Parathyroid adenoma (tissue), 2 donors: ENCODE measurements around the gene DNAJC7.

ENCODE experiments used
- H2AFZ ChIP-seq: fragments of 300-600 bp; sonication (generic); one replicate; pipeline ENCODE4 v1.7.0; 2017; ENCODE audit warnings: antibody characterized with exemption, mild to moderate bottlenecking
- H3K27ac ChIP-seq: fragments of 300-600 bp; sonication (generic); one replicate; pipeline ENCODE4 v1.7.0; 2017
- H3K27me3 ChIP-seq: fragments of 300-600 bp; sonication (generic); one replicate; pipeline ENCODE4 v1.7.0; 2017; ENCODE audit warnings: low read length; ENCODE audit not compliant: control insufficient read depth, insufficient read depth
- H3K36me3 ChIP-seq: fragments of 300-600 bp; sonication (generic); one replicate; pipeline ENCODE4 v1.7.0; 2017; ENCODE audit warnings: low read length; ENCODE audit not compliant: control insufficient read depth, insufficient read depth
- H3K4me1 ChIP-seq: fragments of 300-600 bp; sonication (generic); one replicate; pipeline ENCODE4 v1.7.0; 2017; ENCODE audit warnings: control low read depth
- H3K4me2 ChIP-seq: fragments of 300-600 bp; sonication (generic); one replicate; pipeline ENCODE4 v1.7.0; 2017; ENCODE audit warnings: low read length
- H3K4me3 ChIP-seq: fragments of 300-600 bp; sonication (generic); one replicate; pipeline ENCODE4 v1.7.0; 2017; ENCODE audit warnings: low read depth, low read length
- H3K79me2 ChIP-seq: fragments of 300-600 bp; sonication (generic); one replicate; pipeline ENCODE4 v1.7.0; 2017; ENCODE audit warnings: control low read depth
- H3K9ac ChIP-seq: fragments of 300-600 bp; sonication (generic); one replicate; pipeline ENCODE4 v1.7.0; 2017; ENCODE audit warnings: mild to moderate bottlenecking
- H3K9me3 ChIP-seq: fragments of 300-600 bp; sonication (generic); one replicate; pipeline ENCODE4 v1.7.0; 2017; ENCODE audit warnings: low read length; ENCODE audit not compliant: control insufficient read depth
- TF ChIP-seq, protein P1 (sequence below): fragments of 300-600 bp; sonication (generic); IDR thresholded peaks from one replicate; pipeline ENCODE4 v1.7.0; 2017; ENCODE audit warnings: antibody characterized with exemption, mild to moderate bottlenecking
- donor health status: primary hyperparathyroidism.

The DNAJC7 gene

DNA sequence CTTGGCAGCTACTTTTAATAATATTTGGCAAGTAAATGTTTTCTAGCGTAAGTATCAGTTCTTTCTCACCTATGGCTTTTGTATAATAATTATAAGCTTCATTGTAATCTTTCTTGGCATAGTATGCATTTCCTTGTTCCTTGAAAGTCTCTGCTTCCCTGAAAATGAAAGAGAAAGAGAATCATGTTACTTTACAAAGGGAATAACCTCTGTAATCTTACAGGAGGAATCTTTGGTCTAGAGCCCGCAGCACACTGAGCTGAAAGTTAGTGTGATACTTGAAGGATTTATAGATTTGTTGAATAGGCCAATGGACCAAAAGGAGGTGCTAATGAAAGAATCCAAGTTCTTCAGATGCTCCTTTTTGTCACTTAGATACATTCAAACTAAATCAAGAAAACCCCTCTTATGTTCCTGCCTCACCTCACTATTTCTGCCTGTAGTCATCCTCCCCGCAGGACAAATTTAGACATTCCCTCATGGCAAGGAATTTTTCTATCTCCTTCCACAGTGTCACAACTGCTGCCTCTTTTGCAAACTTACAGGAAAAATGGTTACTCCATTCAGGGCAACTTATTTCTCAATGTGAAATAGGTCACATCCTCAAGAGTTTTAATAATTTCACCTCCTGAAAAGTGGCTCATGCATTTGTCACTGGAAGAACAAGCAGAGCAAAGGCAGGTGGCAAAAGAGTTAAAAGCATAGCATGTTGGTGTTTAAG is 16.7 kb downstream of the DNAJC7 start:
- Histone ChIP-seq H3K4me2 (no peak overlapping the region), H3K4me1 (no peaks in the 10 kb centered on the region), H3K27me3 (no peaks in the 10 kb centered on the region), H2AFZ (no peak overlapping the region), H3K27ac (peak overlapping the region; percentile 29), H3K9ac (no peak overlapping the region), H3K36me3 (no peaks in the 10 kb centered on the region), H3K9me3 (no peaks in the 10 kb centered on the region), H3K4me3 (no peak overlapping the region), H3K79me2 (peaks cover 32% of the 10 kb centered on the region)
- TF ChIP-seq, protein P1, sequence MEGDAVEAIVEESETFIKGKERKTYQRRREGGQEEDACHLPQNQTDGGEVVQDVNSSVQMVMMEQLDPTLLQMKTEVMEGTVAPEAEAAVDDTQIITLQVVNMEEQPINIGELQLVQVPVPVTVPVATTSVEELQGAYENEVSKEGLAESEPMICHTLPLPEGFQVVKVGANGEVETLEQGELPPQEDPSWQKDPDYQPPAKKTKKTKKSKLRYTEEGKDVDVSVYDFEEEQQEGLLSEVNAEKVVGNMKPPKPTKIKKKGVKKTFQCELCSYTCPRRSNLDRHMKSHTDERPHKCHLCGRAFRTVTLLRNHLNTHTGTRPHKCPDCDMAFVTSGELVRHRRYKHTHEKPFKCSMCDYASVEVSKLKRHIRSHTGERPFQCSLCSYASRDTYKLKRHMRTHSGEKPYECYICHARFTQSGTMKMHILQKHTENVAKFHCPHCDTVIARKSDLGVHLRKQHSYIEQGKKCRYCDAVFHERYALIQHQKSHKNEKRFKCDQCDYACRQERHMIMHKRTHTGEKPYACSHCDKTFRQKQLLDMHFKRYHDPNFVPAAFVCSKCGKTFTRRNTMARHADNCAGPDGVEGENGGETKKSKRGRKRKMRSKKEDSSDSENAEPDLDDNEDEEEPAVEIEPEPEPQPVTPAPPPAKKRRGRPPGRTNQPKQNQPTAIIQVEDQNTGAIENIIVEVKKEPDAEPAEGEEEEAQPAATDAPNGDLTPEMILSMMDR, result no peak

GRCh38 chr17:41998497-41998896 is 18.7 kb downstream of the DNAJC7 start:
- TF ChIP-seq, protein P1, result no peak
- H2AFZ ChIP-seq, result no peak overlapping the region
- no peak overlapping the region for H3K9ac ChIP-seq
- no peaks in the 10 kb centered on the region for H3K27me3 ChIP-seq
- H3K79me2 ChIP-seq, result peaks cover 19% of the 10 kb centered on the region
- no peaks in the 10 kb centered on the region for H3K4me1 ChIP-seq
- no peak overlapping the region for H3K4me2 ChIP-seq
- H3K36me3 ChIP-seq, result no peaks in the 10 kb centered on the region
- no peaks in the 10 kb centered on the region for H3K9me3 ChIP-seq
- no peak overlapping the region for H3K4me3 ChIP-seq
- H3K27ac ChIP-seq, result no peak overlapping the region

DNA sequence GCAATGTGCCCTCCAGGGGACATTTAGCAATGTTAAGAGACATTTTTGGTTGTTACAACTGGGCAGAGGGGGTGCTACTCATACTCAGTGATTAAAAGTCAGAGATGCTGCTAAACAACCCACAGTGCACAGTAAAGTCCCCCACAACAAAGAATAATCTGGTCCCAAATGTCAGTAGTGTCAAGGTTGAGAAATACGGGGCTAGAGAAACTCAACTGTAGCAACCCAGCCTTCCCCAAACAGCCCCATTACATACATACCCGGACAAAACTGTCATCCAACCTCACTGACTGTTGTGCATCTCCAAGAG is 20.4 kb downstream of the DNAJC7 start:
- H2AFZ ChIP-seq, result no peak overlapping the region
- no peaks in the 10 kb centered on the region for H3K27me3 ChIP-seq
- H3K9me3 ChIP-seq, result no peaks in the 10 kb centered on the region
- peaks cover 7% of the 10 kb centered on the region for H3K79me2 ChIP-seq
- H3K4me2 ChIP-seq, result no peak overlapping the region
- H3K4me3 ChIP-seq, result no peak overlapping the region
- H3K36me3 ChIP-seq, result no peaks in the 10 kb centered on the region
- no peak overlapping the region for H3K27ac ChIP-seq
- no peak overlapping the region for H3K9ac ChIP-seq
- no peaks in the 10 kb centered on the region for H3K4me1 ChIP-seq
- TF ChIP-seq, protein P1, result no peak

- Histone ChIP-seq H3K27me3 (no peaks in the 10 kb centered on the region), H3K79me2 (peaks cover 3% of the 10 kb centered on the region), H3K36me3 (no peaks in the 10 kb centered on the region), H3K27ac (no peak overlapping the region), H3K9me3 (no peaks in the 10 kb centered on the region), H3K4me3 (no peak overlapping the region), H3K4me1 (no peaks in the 10 kb centered on the region), H3K9ac (no peak overlapping the region), H2AFZ (no peak overlapping the region), H3K4me2 (no peak overlapping the region)
- TF ChIP-seq, protein P1, result no peak
Measured at GRCh38 chr17:41992576-41992975, 24.7 kb downstream of the DNAJC7 start.
